CD14-positive monocyte (primary cell): ENCODE measurements around the gene POU5F2. TPM values are rescaled to one million over a fixed set of nuclear protein-coding genes. Genes with fewer than 3 reads are reported as not detected.

Experiments used
- DNase-seq, 3 donors: peaks; one replicate each; pipeline ENCODE4 v3.0.0-alpha.2; 2011 to 2022
- H2AFZ ChIP-seq: 2 replicates; pipeline ENCODE4 v1.6.0; 2012; ENCODE audit warnings: mild to moderate bottlenecking, low read depth, low read length, inconsistent platforms; ENCODE audit not compliant: insufficient read depth, poor library complexity, severe bottlenecking
- H3K27ac ChIP-seq, 2 donors: 1 replicate in 1 of 2; 2 replicates in 1 of 2; pipeline ENCODE4 v1.5.1; 2012 to 2013; ENCODE audit warnings: low read length in 2 of 2, control low read depth in 1 of 2, inconsistent platforms in 1 of 2, low read depth in 1 of 2, mild to moderate bottlenecking in 1 of 2
- H3K27me3 ChIP-seq, 2 donors: one replicate each; pipeline versions ENCODE4 v1.6.0 to v1.6.1; 2011 to 2013; ENCODE audit warnings: low read length in 2 of 2; ENCODE audit not compliant: control insufficient read depth in 2 of 2, insufficient read depth in 2 of 2
- H3K36me3 ChIP-seq, 2 donors: replicated peaks in 1 of 2; 1 replicate in 1 of 2; 2 replicates in 1 of 2; pipeline versions ENCODE4 v1.5.1 to v1.6.1; 2012 to 2013; ENCODE audit warnings: low read length in 2 of 2, control low read depth in 1 of 2, inconsistent platforms in 1 of 2, mild to moderate bottlenecking in 1 of 2; ENCODE audit not compliant: insufficient read depth in 2 of 2, control insufficient read depth in 1 of 2
- H3K4me1 ChIP-seq, 2 donors: 1 replicate in 1 of 2; 2 replicates in 1 of 2; pipeline versions ENCODE4 v1.5.1 to v1.6.1; 2012 to 2013; ENCODE audit warnings: low read length in 2 of 2, control low read depth in 1 of 2, inconsistent platforms in 1 of 2, mild to moderate bottlenecking in 1 of 2, moderate library complexity in 1 of 2; ENCODE audit not compliant: insufficient read depth in 2 of 2, control insufficient read depth in 1 of 2
- H3K4me2 ChIP-seq: replicated peaks from 2 replicates; pipeline ENCODE3; 2012; ENCODE audit warnings: low read length, moderate library complexity, mild to moderate bottlenecking; ENCODE audit not compliant: poor library complexity, severe bottlenecking; ENCODE audit errors: extremely low read depth
- H3K4me3 ChIP-seq, 3 experiments: fragments of 200-600 bp in 1 of 3; sonication (generic) in 1 of 3; replicated peaks in 1 of 3; 1 replicate in 2 of 3; 2 replicates in 1 of 3; pipeline ENCODE4 v1.5.1; 2011 to 2013; ENCODE audit warnings: low read length in 3 of 3, mild to moderate bottlenecking in 3 of 3, control low read depth in 2 of 3, low read depth in 2 of 3, inconsistent platforms in 1 of 3, moderate library complexity in 1 of 3
- H3K79me2 ChIP-seq: 2 replicates; pipeline ENCODE4 v1.6.0; 2012; ENCODE audit warnings: mild to moderate bottlenecking, control low read depth, inconsistent platforms, low read length, moderate library complexity; ENCODE audit not compliant: insufficient read depth
- H3K9ac ChIP-seq: 2 replicates; pipeline ENCODE4 v1.6.0; 2017; ENCODE audit warnings: low read length, mild to moderate bottlenecking; ENCODE audit not compliant: insufficient read depth, poor library complexity, severe bottlenecking
- H3K9me3 ChIP-seq, 2 donors: replicated peaks in 1 of 2; 1 replicate in 1 of 2; 2 replicates in 1 of 2; pipeline versions ENCODE4 v1.5.1 to v1.6.1; 2012 to 2013; ENCODE audit warnings: low read length in 2 of 2, control low read depth in 1 of 2; ENCODE audit not compliant: control insufficient read depth in 1 of 2, insufficient read depth in 1 of 2
- H4K20me1 ChIP-seq: 2 replicates; pipeline ENCODE4 v1.6.0; 2012; ENCODE audit warnings: mild to moderate bottlenecking, low read length, control low read depth, moderate library complexity; ENCODE audit not compliant: insufficient read depth
- H3K27ac Mint-ChIP-seq, 7 donors: one replicate each; pipeline ENCODE4 v1.8.0; 2020; ENCODE audit warnings: mild to moderate bottlenecking in 7 of 7, mixed read lengths in 7 of 7, moderate library complexity in 6 of 7, inconsistent platforms in 2 of 7
- H3K27me3 Mint-ChIP-seq, 3 donors: one replicate each; pipeline ENCODE4 v1.8.0; 2021 to 2022; ENCODE audit warnings: low read depth in 3 of 3, mild to moderate bottlenecking in 3 of 3, mixed read lengths in 3 of 3, moderate library complexity in 3 of 3, inconsistent platforms in 1 of 3
- H3K36me3 Mint-ChIP-seq, 2 donors: one replicate each; pipeline ENCODE4 v1.8.0; 2020; ENCODE audit warnings: mixed read lengths in 2 of 2, inconsistent platforms in 1 of 2, mild to moderate bottlenecking in 1 of 2
- H3K4me1 Mint-ChIP-seq: one replicate; pipeline ENCODE4 v1.8.0; 2020; ENCODE audit warnings: mild to moderate bottlenecking, mixed read lengths
- H3K4me3 Mint-ChIP-seq, 2 donors: one replicate each; pipeline ENCODE4 v1.8.0; 2020; ENCODE audit warnings: mild to moderate bottlenecking in 2 of 2, mixed read lengths in 2 of 2, moderate library complexity in 1 of 2
- H3K9me3 Mint-ChIP-seq, 7 donors: one replicate each; pipeline ENCODE4 v1.8.0; 2020 to 2022; ENCODE audit warnings: mixed read lengths in 7 of 7, mild to moderate bottlenecking in 6 of 7, moderate library complexity in 6 of 7, inconsistent platforms in 2 of 7
- WGBS: methylation state at CpG from one replicate; pipeline ENCODE4 v1.1.5; 2013; ENCODE audit warnings: missing lambda C conversion rate; ENCODE audit not compliant: insufficient coverage; 5-methylcytosine and 5-hydroxymethylcytosine counted together
- intact Hi-C, 2 donors: fragments of 100-400 bp; cut with micrococcal nuclease; formaldehyde crosslinking; loops; one replicate each; pipeline versions ENCODE4 v1.15.0 to v1.15.1; 2023
- polyA plus RNA-seq, 3 donors: library from polyadenylated mRNA; depleted of rRNA in 1 of 3; unstranded in 2 of 3; stranded (reverse) in 1 of 3; fragments of 300-500 nt in 2 of 3; fragments of >200 nt in 1 of 3; fragmentation: Illumina TruSeq in 2 of 3; gene quantifications; 1 replicate in 2 of 3; 2 replicates in 1 of 3; pipeline ENCODE4 v1.2.3, GENCODE V29; 2012 to 2021
- TF ChIP-seq, protein P1 (sequence below): fragments of 200-600 bp; IDR thresholded peaks from one replicate; pipeline ENCODE4 v1.8.0; 2022; ENCODE audit warnings: antibody characterized with exemption, mild to moderate bottlenecking

POU5F2 gene
- polyA plus RNA-seq, 3 donors, result 0.04 to 0.05 TPM; not detected in 1

DNA sequence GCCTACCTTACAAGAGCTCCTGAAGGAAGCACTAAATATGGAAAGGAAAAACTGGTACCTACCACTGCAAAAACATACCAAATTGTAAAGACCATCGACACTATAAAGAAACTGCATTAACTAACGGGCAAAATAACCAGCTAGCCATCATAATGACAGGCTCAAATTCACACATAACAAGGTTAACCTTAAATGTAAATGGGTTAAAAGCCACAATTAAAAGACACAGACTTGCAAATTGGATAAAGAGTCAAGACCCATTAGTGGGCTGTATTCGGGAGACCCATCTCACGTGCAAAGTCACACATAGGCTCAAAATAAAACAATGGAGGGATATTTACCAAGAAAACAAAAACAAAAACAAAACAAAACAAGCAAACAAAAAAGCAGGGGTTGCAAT is 49.4 kb downstream of the POU5F2 start:
- no peaks in the 10 kb centered on the region for H3K79me2 ChIP-seq
- Mint-ChIP-seq H3K27me3 (no peaks in the 10 kb centered on the region), H3K36me3 (peaks cover 1 to 9% of the 10 kb centered on the region in 2 donors), H3K4me3 (no peak overlapping the region), H3K4me1 (no peaks in the 10 kb centered on the region), H3K27ac (no peak overlapping the region), H3K9me3 (peaks cover 20 to 46% (median 29%) of the 10 kb centered on the region in 7 donors)
- no peaks in the 10 kb centered on the region for H3K36me3 ChIP-seq
- DNase-seq, result no peak
- WGBS, result no CpG with 5 or more reads among the region's 4 CpGs
- H3K9ac ChIP-seq, result no peak overlapping the region
- TF ChIP-seq, protein P1, sequence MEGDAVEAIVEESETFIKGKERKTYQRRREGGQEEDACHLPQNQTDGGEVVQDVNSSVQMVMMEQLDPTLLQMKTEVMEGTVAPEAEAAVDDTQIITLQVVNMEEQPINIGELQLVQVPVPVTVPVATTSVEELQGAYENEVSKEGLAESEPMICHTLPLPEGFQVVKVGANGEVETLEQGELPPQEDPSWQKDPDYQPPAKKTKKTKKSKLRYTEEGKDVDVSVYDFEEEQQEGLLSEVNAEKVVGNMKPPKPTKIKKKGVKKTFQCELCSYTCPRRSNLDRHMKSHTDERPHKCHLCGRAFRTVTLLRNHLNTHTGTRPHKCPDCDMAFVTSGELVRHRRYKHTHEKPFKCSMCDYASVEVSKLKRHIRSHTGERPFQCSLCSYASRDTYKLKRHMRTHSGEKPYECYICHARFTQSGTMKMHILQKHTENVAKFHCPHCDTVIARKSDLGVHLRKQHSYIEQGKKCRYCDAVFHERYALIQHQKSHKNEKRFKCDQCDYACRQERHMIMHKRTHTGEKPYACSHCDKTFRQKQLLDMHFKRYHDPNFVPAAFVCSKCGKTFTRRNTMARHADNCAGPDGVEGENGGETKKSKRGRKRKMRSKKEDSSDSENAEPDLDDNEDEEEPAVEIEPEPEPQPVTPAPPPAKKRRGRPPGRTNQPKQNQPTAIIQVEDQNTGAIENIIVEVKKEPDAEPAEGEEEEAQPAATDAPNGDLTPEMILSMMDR, result no peak
- H3K4me1 ChIP-seq, result no peaks in the 10 kb centered on the region
- H3K27ac ChIP-seq, result no peak overlapping the region
- H3K4me3 ChIP-seq, result no peak overlapping the region
- H3K4me2 ChIP-seq, result no peak overlapping the region
- no peak overlapping the region for H2AFZ ChIP-seq
- H3K27me3 ChIP-seq, result no peaks in the 10 kb centered on the region
- intact Hi-C loops, result no loop called here
- H4K20me1 ChIP-seq, result no peaks in the 10 kb centered on the region
- H3K9me3 ChIP-seq, result peaks cover 0 to 18% of the 10 kb centered on the region in 2 donors

Other genes with a start within 250 kb of the POU5F2 start
- not detected for gene NR2F1-AS1, start 160.4 kb downstream of the POU5F2 start, polyA plus RNA-seq
- gene NR2F1, start 158.4 kb downstream of the POU5F2 start, polyA plus RNA-seq, result not detected